Hematopoietic multipotent progenitor cell treated with erythropoietin and hydrocortisone succinate and interleukin-3 and kit ligand, for 15 days (in vitro differentiated cells): Measurements from ENCODE around the gene SPATC1L.

Source experiments
- DNase-seq: peaks from one replicate; pipeline ENCODE4 v3.0.0-alpha.2; 2015; ENCODE audit warnings: low spot score

Gene SPATC1L

GRCh38 chr21:46120301-46121285 is 63.7 kb downstream of the SPATC1L start:
- DNase-seq, result no peak

- DNase-seq, result no peak
Observed at GRCh38 chr21:46119637-46120271, 64.5 kb downstream of the SPATC1L start.

GRCh38 chr21:46119144-46119636 is 65.1 kb downstream of the SPATC1L start:
- no peak for DNase-seq

- DNase-seq, result no peak
Observed at GRCh38 chr21:46118316-46119143, 65.7 kb downstream of the SPATC1L start.

- no peak for DNase-seq
Observed at GRCh38 chr21:46117586-46118315, 66.5 kb downstream of the SPATC1L start.

GRCh38 chr21:46116776-46117585 is 67.3 kb downstream of the SPATC1L start:
- no peak for DNase-seq

GRCh38 chr21:46116189-46116775 is 68.0 kb downstream of the SPATC1L start:
- no peak for DNase-seq

- DNase-seq, result no peak
Observed at GRCh38 chr21:46115441-46116188, 68.6 kb downstream of the SPATC1L start.

GRCh38 chr21:46114963-46115362 is 69.3 kb downstream of the SPATC1L start:
- no peak for DNase-seq

- no peak for DNase-seq
Observed at GRCh38 chr21:46113497-46114176, 70.6 kb downstream of the SPATC1L start.

GRCh38 chr21:46112725-46113215 is 71.5 kb downstream of the SPATC1L start:
- no peak for DNase-seq

GRCh38 chr21:46111857-46112724 is 72.2 kb downstream of the SPATC1L start:
- no peak for DNase-seq

- DNase-seq, result no peak
Observed at GRCh38 chr21:46111193-46111571, 73.1 kb downstream of the SPATC1L start.
